GM23338 (cell line): Measurements from ENCODE around the gene GOSR1. TPM values are rescaled to one million over a fixed set of nuclear protein-coding genes. Genes with fewer than 3 reads are reported as not detected.

Source experiments
- ATAC-seq: fragments of 200-7000 bp; cut with Tn5 transposase; 3 replicates; pipeline ENCODE4 v1.9.1; 2020
- DNase-seq: peaks from one replicate; pipeline ENCODE4 v3.0.0-alpha.2; 2015; ENCODE audit warnings: low spot score
- H2AFZ ChIP-seq: fragments of 200-600 bp; sonication (generic); 2 replicates; pipeline ENCODE4 v1.8.0; 2016; ENCODE audit warnings: antibody characterized with exemption, mild to moderate bottlenecking, moderate library complexity
- H3F3A ChIP-seq: fragments of 200-600 bp; sonication (generic); replicated peaks from 2 replicates; pipeline ENCODE4 v1.8.0; 2017; ENCODE audit warnings: antibody characterized with exemption, mixed run types, low read depth
- H3K27ac ChIP-seq: fragments of 200-600 bp; sonication (generic); 2 replicates; pipeline ENCODE4 v1.6.1; 2016; ENCODE audit warnings: low read depth
- H3K27me3 ChIP-seq: fragments of 200-600 bp; sonication (generic); 2 replicates; pipeline ENCODE4 v1.8.0; 2016; ENCODE audit warnings: mild to moderate bottlenecking, mixed run types, moderate library complexity; ENCODE audit not compliant: insufficient read depth
- H3K36me3 ChIP-seq: fragments of 200-600 bp; sonication (generic); 2 replicates; pipeline ENCODE4 v1.8.0; 2016; ENCODE audit warnings: mild to moderate bottlenecking; ENCODE audit not compliant: insufficient read depth
- H3K4me1 ChIP-seq: fragments of 200-600 bp; sonication (generic); 2 replicates; pipeline ENCODE4 v1.8.0; 2016; ENCODE audit warnings: mild to moderate bottlenecking, moderate library complexity; ENCODE audit not compliant: insufficient read depth
- H3K4me2 ChIP-seq: fragments of 200-600 bp; sonication (generic); 2 replicates; pipeline ENCODE4 v1.7.1; 2017; ENCODE audit warnings: mixed run types
- H3K4me3 ChIP-seq: fragments of 200-600 bp; sonication (generic); 2 replicates; pipeline ENCODE4 v1.6.1; 2016; ENCODE audit warnings: mixed run types
- H3K79me2 ChIP-seq: fragments of 200-600 bp; sonication (generic); replicated peaks from 2 replicates; pipeline ENCODE4 v1.8.0; 2017; ENCODE audit warnings: mild to moderate bottlenecking; ENCODE audit not compliant: insufficient read depth
- H3K9me2 ChIP-seq: fragments of 200-600 bp; sonication (generic); 2 replicates; pipeline ENCODE4 v1.8.0; 2017; ENCODE audit not compliant: insufficient read depth
- H4K20me1 ChIP-seq: fragments of 200-600 bp; sonication (generic); replicated peaks from 2 replicates; pipeline ENCODE4 v1.8.0; 2017; ENCODE audit warnings: mild to moderate bottlenecking; ENCODE audit not compliant: insufficient read depth
- H3K27ac Mint-ChIP-seq: 2 replicates; pipeline ENCODE4 v1.8.0; 2020; ENCODE audit warnings: inconsistent platforms, mild to moderate bottlenecking, moderate library complexity, mixed read lengths
- H3K27me3 Mint-ChIP-seq: 3 replicates; pipeline ENCODE4 v1.8.0; 2022; ENCODE audit warnings: low read depth, mild to moderate bottlenecking, moderate library complexity, mixed read lengths, inconsistent platforms; ENCODE audit not compliant: insufficient read depth, poor library complexity
- H3K36me3 Mint-ChIP-seq: 3 replicates; pipeline ENCODE4 v1.8.0; 2021; ENCODE audit warnings: low read depth, mild to moderate bottlenecking, inconsistent platforms, moderate library complexity, mixed read lengths
- H3K4me1 Mint-ChIP-seq: 3 replicates; pipeline ENCODE4 v1.8.0; 2020; ENCODE audit warnings: mild to moderate bottlenecking, inconsistent platforms, mixed read lengths
- H3K4me3 Mint-ChIP-seq: 3 replicates; pipeline ENCODE4 v1.8.0; 2021; ENCODE audit warnings: moderate library complexity, mild to moderate bottlenecking, inconsistent platforms, mixed read lengths
- H3K9me3 Mint-ChIP-seq: 3 replicates; pipeline ENCODE4 v1.8.0; 2020; ENCODE audit warnings: moderate library complexity, mild to moderate bottlenecking, inconsistent platforms, mixed read lengths
- CREB1 ChIP-seq: fragments of 250-450 bp; sonication (Bioruptor Pico); IDR thresholded peaks from 2 replicates; pipeline ENCODE4 v1.5.0; 2020; ENCODE audit warnings: low read depth, mild to moderate bottlenecking, moderate library complexity
- EZH2 ChIP-seq: fragments of 200-600 bp; sonication (generic); IDR thresholded peaks from one replicate; pipeline ENCODE4 v1.8.0; 2017; ENCODE audit warnings: antibody characterized with exemption, mild to moderate bottlenecking, low read depth; ENCODE audit not compliant: unreplicated experiment
- EZH2phosphoT487 ChIP-seq: fragments of 200-600 bp; sonication (generic); IDR thresholded peaks from one replicate; pipeline ENCODE4 v1.8.1; 2018; ENCODE audit warnings: antibody characterized with exemption; ENCODE audit not compliant: unreplicated experiment
- JUNB ChIP-seq: IDR thresholded peaks from one replicate; pipeline ENCODE4 v1.6.1; 2016; ENCODE audit warnings: antibody characterized with exemption; ENCODE audit not compliant: unreplicated experiment
- NANOG ChIP-seq: IDR thresholded peaks from 2 replicates; pipeline ENCODE4 v1.6.1; 2016; ENCODE audit warnings: antibody characterized with exemption, borderline replicate concordance
- POLR2AphosphoS5 ChIP-seq: IDR thresholded peaks from 2 replicates; pipeline ENCODE4 v1.6.1; 2016; ENCODE audit warnings: antibody characterized with exemption, low read depth
- STAT1 ChIP-seq: IDR thresholded peaks from one replicate; pipeline ENCODE4 v1.6.1; 2016; ENCODE audit warnings: antibody characterized with exemption; ENCODE audit not compliant: unreplicated experiment
- ZNF114 ChIP-seq: fragments of 250-450 bp; sonication (Bioruptor Pico); IDR thresholded peaks from 2 replicates; pipeline ENCODE4 v1.5.0; 2020; ENCODE audit warnings: mild to moderate bottlenecking, moderate library complexity
- ZNF331 ChIP-seq: fragments of 250-450 bp; sonication (Bioruptor Pico); IDR thresholded peaks from 2 replicates; pipeline ENCODE4 v1.5.0; 2020; ENCODE audit warnings: low read depth, mild to moderate bottlenecking, moderate library complexity
- polyA plus RNA-seq: library from polyadenylated mRNA; unstranded; fragments of >200 nt; fragmentation: Nextera tagmentation; extraction: Ambion mirVana; gene quantifications from 2 replicates; pipeline ENCODE4 v1.2.1, GENCODE V29; 2016
- total RNA-seq: library from RNA; depleted of rRNA; stranded (reverse); fragments of >200 nt; shearing (Covaris generic); gene quantifications from 2 replicates; pipeline ENCODE4 v1.2.3, GENCODE V29; 2014
- TF ChIP-seq, protein P1 (sequence below): IDR thresholded peaks from 2 replicates; pipeline ENCODE4 v1.6.1; 2016; ENCODE audit warnings: antibody characterized with exemption
- TF ChIP-seq, protein P2 (sequence below), 2 experiments: fragments of 200-600 bp in 1 of 2; sonication (generic) in 1 of 2; conservative IDR thresholded peaks; 2 replicates each; pipeline versions ENCODE4 v1.5.1 to v1.6.1; 2016 to 2017; ENCODE audit warnings: antibody characterized with exemption in 2 of 2, low read depth in 2 of 2, mild to moderate bottlenecking in 2 of 2, moderate library complexity in 1 of 2
- TF ChIP-seq, protein P3 (sequence below): IDR thresholded peaks from one replicate; pipeline ENCODE4 v1.6.1; 2018; ENCODE audit warnings: antibody characterized with exemption; ENCODE audit not compliant: unreplicated experiment
- TF ChIP-seq, protein P4 (sequence below): fragments of 250-450 bp; sonication (Bioruptor Pico); IDR thresholded peaks from 2 replicates; pipeline ENCODE4 v1.5.0; 2020; ENCODE audit warnings: mild to moderate bottlenecking, moderate library complexity

Gene GOSR1
- total and polyA plus RNA-seq, 2 experiments from 2014 or later: 33.4 to 74.1 TPM

DNA sequence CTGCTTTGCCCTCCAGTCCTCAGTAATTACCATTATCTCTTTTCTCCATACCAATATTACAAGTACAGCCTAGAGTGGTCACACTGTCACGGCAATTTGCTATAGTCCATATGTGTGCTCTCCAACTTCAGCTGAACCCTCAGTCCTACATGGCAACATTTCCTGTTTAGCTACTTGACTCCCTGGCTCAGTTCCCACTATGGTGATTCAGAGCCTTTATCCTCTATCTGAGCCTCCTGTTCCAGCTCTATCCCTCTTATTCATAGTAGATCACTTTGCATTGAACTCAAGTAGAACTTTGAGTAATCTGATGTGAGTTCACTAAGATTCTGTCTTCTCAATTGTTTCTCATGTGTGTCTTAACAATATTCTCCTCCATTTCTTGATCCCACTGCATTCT lies 43.7 kb upstream of the GOSR1 start:
- no peak overlapping the region for H3K27ac Mint-ChIP-seq
- H3K36me3 Mint-ChIP-seq: peaks cover 4% of the 10 kb centered on the region; the same call in 1 of the 3 replicates
- Histone ChIP-seq H3K79me2 (no peaks in the 10 kb centered on the region), H3K4me3 (no peak overlapping the region), H3F3A (no peaks in the 10 kb centered on the region), H3K36me3 (no peaks in the 10 kb centered on the region), H3K9me2 (no peaks in the 10 kb centered on the region), H2AFZ (no peak overlapping the region), H3K27ac (no peak overlapping the region), H4K20me1 (no peaks in the 10 kb centered on the region), H3K4me1 (no peaks in the 10 kb centered on the region), H3K27me3 (no peaks in the 10 kb centered on the region), H3K4me2 (no peak overlapping the region)
- H3K4me1 Mint-ChIP-seq: no peaks in the 10 kb centered on the region
- DNase-seq (no peak), ATAC-seq (no peak)
- TF ChIP-seq EZH2phosphoT487 (no peak), POLR2AphosphoS5 (no peak), ZNF331 (CRISPR knock-in tag) (no peak), NANOG (no peak), ZNF114 (CRISPR knock-in tag) (no peak), JUNB (no peak), EZH2 (no peak), CREB1 (CRISPR knock-in tag) (no peak), STAT1 (no peak)
- TF ChIP-seq, protein P1, sequence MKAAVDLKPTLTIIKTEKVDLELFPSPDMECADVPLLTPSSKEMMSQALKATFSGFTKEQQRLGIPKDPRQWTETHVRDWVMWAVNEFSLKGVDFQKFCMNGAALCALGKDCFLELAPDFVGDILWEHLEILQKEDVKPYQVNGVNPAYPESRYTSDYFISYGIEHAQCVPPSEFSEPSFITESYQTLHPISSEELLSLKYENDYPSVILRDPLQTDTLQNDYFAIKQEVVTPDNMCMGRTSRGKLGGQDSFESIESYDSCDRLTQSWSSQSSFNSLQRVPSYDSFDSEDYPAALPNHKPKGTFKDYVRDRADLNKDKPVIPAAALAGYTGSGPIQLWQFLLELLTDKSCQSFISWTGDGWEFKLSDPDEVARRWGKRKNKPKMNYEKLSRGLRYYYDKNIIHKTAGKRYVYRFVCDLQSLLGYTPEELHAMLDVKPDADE: no peak
- TF ChIP-seq, protein P2, sequence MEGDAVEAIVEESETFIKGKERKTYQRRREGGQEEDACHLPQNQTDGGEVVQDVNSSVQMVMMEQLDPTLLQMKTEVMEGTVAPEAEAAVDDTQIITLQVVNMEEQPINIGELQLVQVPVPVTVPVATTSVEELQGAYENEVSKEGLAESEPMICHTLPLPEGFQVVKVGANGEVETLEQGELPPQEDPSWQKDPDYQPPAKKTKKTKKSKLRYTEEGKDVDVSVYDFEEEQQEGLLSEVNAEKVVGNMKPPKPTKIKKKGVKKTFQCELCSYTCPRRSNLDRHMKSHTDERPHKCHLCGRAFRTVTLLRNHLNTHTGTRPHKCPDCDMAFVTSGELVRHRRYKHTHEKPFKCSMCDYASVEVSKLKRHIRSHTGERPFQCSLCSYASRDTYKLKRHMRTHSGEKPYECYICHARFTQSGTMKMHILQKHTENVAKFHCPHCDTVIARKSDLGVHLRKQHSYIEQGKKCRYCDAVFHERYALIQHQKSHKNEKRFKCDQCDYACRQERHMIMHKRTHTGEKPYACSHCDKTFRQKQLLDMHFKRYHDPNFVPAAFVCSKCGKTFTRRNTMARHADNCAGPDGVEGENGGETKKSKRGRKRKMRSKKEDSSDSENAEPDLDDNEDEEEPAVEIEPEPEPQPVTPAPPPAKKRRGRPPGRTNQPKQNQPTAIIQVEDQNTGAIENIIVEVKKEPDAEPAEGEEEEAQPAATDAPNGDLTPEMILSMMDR (conservative IDR thresholded peaks at IDR 0.05; ENCODE audit: low read depth in 2 of 2): no peak
- TF ChIP-seq, protein P3, sequence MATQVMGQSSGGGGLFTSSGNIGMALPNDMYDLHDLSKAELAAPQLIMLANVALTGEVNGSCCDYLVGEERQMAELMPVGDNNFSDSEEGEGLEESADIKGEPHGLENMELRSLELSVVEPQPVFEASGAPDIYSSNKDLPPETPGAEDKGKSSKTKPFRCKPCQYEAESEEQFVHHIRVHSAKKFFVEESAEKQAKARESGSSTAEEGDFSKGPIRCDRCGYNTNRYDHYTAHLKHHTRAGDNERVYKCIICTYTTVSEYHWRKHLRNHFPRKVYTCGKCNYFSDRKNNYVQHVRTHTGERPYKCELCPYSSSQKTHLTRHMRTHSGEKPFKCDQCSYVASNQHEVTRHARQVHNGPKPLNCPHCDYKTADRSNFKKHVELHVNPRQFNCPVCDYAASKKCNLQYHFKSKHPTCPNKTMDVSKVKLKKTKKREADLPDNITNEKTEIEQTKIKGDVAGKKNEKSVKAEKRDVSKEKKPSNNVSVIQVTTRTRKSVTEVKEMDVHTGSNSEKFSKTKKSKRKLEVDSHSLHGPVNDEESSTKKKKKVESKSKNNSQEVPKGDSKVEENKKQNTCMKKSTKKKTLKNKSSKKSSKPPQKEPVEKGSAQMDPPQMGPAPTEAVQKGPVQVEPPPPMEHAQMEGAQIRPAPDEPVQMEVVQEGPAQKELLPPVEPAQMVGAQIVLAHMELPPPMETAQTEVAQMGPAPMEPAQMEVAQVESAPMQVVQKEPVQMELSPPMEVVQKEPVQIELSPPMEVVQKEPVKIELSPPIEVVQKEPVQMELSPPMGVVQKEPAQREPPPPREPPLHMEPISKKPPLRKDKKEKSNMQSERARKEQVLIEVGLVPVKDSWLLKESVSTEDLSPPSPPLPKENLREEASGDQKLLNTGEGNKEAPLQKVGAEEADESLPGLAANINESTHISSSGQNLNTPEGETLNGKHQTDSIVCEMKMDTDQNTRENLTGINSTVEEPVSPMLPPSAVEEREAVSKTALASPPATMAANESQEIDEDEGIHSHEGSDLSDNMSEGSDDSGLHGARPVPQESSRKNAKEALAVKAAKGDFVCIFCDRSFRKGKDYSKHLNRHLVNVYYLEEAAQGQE: no peak
- TF ChIP-seq, protein P4, sequence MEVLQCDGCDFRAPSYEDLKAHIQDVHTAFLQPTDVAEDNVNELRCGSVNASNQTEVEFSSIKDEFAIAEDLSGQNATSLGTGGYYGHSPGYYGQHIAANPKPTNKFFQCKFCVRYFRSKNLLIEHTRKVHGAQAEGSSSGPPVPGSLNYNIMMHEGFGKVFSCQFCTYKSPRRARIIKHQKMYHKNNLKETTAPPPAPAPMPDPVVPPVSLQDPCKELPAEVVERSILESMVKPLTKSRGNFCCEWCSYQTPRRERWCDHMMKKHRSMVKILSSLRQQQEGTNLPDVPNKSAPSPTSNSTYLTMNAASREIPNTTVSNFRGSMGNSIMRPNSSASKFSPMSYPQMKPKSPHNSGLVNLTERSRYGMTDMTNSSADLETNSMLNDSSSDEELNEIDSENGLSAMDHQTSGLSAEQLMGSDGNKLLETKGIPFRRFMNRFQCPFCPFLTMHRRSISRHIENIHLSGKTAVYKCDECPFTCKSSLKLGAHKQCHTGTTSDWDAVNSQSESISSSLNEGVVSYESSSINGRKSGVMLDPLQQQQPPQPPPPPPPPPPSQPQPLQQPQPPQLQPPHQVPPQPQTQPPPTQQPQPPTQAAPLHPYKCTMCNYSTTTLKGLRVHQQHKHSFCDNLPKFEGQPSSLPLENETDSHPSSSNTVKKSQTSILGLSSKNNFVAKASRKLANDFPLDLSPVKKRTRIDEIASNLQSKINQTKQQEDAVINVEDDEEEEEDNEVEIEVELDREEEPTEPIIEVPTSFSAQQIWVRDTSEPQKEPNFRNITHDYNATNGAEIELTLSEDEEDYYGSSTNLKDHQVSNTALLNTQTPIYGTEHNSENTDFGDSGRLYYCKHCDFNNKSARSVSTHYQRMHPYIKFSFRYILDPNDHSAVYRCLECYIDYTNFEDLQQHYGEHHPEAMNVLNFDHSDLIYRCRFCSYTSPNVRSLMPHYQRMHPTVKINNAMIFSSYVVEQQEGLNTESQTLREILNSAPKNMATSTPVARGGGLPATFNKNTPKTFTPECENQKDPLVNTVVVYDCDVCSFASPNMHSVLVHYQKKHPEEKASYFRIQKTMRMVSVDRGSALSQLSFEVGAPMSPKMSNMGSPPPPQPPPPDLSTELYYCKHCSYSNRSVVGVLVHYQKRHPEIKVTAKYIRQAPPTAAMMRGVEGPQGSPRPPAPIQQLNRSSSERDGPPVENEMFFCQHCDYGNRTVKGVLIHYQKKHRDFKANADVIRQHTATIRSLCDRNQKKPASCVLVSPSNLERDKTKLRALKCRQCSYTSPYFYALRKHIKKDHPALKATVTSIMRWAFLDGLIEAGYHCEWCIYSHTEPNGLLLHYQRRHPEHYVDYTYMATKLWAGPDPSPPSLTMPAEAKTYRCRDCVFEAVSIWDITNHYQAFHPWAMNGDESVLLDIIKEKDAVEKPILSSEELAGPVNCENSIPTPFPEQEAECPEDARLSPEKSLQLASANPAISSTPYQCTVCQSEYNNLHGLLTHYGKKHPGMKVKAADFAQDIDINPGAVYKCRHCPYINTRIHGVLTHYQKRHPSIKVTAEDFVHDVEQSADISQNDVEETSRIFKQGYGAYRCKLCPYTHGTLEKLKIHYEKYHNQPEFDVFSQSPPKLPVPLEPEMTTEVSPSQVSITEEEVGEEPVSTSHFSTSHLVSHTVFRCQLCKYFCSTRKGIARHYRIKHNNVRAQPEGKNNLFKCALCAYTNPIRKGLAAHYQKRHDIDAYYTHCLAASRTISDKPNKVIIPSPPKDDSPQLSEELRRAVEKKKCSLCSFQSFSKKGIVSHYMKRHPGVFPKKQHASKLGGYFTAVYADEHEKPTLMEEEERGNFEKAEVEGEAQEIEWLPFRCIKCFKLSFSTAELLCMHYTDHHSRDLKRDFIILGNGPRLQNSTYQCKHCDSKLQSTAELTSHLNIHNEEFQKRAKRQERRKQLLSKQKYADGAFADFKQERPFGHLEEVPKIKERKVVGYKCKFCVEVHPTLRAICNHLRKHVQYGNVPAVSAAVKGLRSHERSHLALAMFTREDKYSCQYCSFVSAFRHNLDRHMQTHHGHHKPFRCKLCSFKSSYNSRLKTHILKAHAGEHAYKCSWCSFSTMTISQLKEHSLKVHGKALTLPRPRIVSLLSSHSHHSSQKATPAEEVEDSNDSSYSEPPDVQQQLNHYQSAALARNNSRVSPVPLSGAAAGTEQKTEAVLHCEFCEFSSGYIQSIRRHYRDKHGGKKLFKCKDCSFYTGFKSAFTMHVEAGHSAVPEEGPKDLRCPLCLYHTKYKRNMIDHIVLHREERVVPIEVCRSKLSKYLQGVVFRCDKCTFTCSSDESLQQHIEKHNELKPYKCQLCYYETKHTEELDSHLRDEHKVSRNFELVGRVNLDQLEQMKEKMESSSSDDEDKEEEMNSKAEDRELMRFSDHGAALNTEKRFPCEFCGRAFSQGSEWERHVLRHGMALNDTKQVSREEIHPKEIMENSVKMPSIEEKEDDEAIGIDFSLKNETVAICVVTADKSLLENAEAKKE: no peak
- no peak overlapping the region for H3K4me3 Mint-ChIP-seq
- no peaks in the 10 kb centered on the region for H3K27me3 Mint-ChIP-seq
- no peaks in the 10 kb centered on the region for H3K9me3 Mint-ChIP-seq
